Activated CD8-positive, alpha-beta memory T cell treated with anti-CD3 and anti-CD28 coated beads, Interleukin-2, amount 50 U/mL, for 24 hours (primary cell): ENCODE results near the gene SH3GL2.
"Not testable (repeated sequence)": the region's sequence is repeated elsewhere in the genome, so short reads cannot be mapped to it uniquely, and the experiment has no call there.

Experiments
- DNase-seq: peaks from one replicate; pipeline ENCODE4 v3.0.0-alpha.2; 2020; ENCODE audit errors: extremely low read depth

Gene SH3GL2

GRCh38 chr9:17751486-17751885, 172.6 kb downstream of the SH3GL2 start:
- no peak for DNase-seq

- DNase-seq: no peak
Observed at GRCh38 chr9:17752021-17752420, 173.2 kb downstream of the SH3GL2 start.

- DNase-seq: no peak
Observed at GRCh38 chr9:17757816-17758215, 178.9 kb downstream of the SH3GL2 start.

GRCh38 chr9:17760250-17760649, 181.4 kb downstream of the SH3GL2 start:
- DNase-seq: no peak

- no peak for DNase-seq
Observed at GRCh38 chr9:17761984-17762676, 183.3 kb downstream of the SH3GL2 start.

GRCh38 chr9:17764306-17764705, 185.4 kb downstream of the SH3GL2 start:
- DNase-seq: no peak

- not testable (repeated sequence) for DNase-seq
Observed at GRCh38 chr9:17765131-17765530, 186.3 kb downstream of the SH3GL2 start.

- DNase-seq: no peak
Observed at GRCh38 chr9:17772223-17772622, 193.4 kb downstream of the SH3GL2 start.

GRCh38 chr9:17775656-17776055, 196.8 kb downstream of the SH3GL2 start:
- DNase-seq: no peak

GRCh38 chr9:17776735-17777134, 197.9 kb downstream of the SH3GL2 start:
- no peak for DNase-seq

- DNase-seq: no peak
Observed at GRCh38 chr9:17777465-17777864, 198.6 kb downstream of the SH3GL2 start.

- DNase-seq: no peak
Observed at GRCh38 chr9:17782430-17783149, 203.7 kb downstream of the SH3GL2 start.

GRCh38 chr9:17783227-17783626, 204.4 kb downstream of the SH3GL2 start:
- no peak for DNase-seq

GRCh38 chr9:17789316-17789715, 210.4 kb downstream of the SH3GL2 start:
- DNase-seq: no peak

- no peak for DNase-seq
Observed at GRCh38 chr9:17793713-17794622, 215.1 kb downstream of the SH3GL2 start.

- no peak for DNase-seq
Observed at GRCh38 chr9:17795744-17796143, 216.9 kb downstream of the SH3GL2 start.

- DNase-seq: no peak
Observed at GRCh38 chr9:17799369-17799768, 220.5 kb downstream of the SH3GL2 start.

- no peak for DNase-seq
Observed at GRCh38 chr9:17800418-17800817, 221.6 kb downstream of the SH3GL2 start.

- DNase-seq: no peak
Observed at GRCh38 chr9:17802249-17802857, 223.5 kb downstream of the SH3GL2 start.

GRCh38 chr9:17807613-17808282, 228.9 kb downstream of the SH3GL2 start:
- no peak for DNase-seq

GRCh38 chr9:17810317-17810716, 231.5 kb downstream of the SH3GL2 start:
- no peak for DNase-seq
